AG04450 (cell line): ENCODE data around the gene KCND3. TPM values are rescaled to one million over a fixed set of nuclear protein-coding genes. Genes with fewer than 3 reads are reported as not detected.

Source experiments
- CTCF ChIA-PET: fragments of 300-600, 350-600 bp; formaldehyde crosslinking; extraction: SDS; loops from one replicate; lab custom pipeline; 2022; ENCODE audit warnings: antibody characterized with exemption, inconsistent platforms; lab: Charles Lee
- POLR2A ChIA-PET: fragments of 350-600 bp; formaldehyde crosslinking; extraction: SDS; loops from one replicate; lab custom pipeline; 2021; ENCODE audit warnings: antibody characterized with exemption, inconsistent platforms; lab: Yijun Ruan, JAX
- DNase-seq: peaks from one replicate; pipeline ENCODE4 v3.0.0-alpha.2; 2011; ENCODE audit warnings: low read depth, low spot score
- H3K27ac ChIP-seq: one replicate; pipeline ENCODE4 v1.5.1; 2012; ENCODE audit warnings: low read depth, low read length, control low read depth
- H3K27me3 ChIP-seq: one replicate; pipeline ENCODE4 v1.6.0; 2012; ENCODE audit warnings: low read length; ENCODE audit not compliant: control insufficient read depth, insufficient read depth
- H3K4me3 ChIP-seq: 2 replicates; pipeline ENCODE4 v1.5.1; 2011; ENCODE audit warnings: mild to moderate bottlenecking, low read depth, low read length, control low read depth
- H3K9me3 ChIP-seq: 2 replicates; pipeline ENCODE4 v1.5.1; 2012; ENCODE audit warnings: low read length; ENCODE audit not compliant: control insufficient read depth, insufficient read depth
- polyA plus RNA-seq: library from polyadenylated mRNA; depleted of rRNA; stranded (reverse); fragments of >200 nt; gene quantifications from 2 replicates; pipeline ENCODE4 v1.2.3, GENCODE V29; 2011
- TF ChIP-seq, protein P1 (sequence below): IDR thresholded peaks from 2 replicates; pipeline ENCODE4 v1.5.1; 2011; ENCODE audit warnings: low read depth, low read length, control low read depth, inconsistent platforms

The KCND3 gene
- polyA plus RNA-seq, 1 experiment: 0.02 TPM

DNA sequence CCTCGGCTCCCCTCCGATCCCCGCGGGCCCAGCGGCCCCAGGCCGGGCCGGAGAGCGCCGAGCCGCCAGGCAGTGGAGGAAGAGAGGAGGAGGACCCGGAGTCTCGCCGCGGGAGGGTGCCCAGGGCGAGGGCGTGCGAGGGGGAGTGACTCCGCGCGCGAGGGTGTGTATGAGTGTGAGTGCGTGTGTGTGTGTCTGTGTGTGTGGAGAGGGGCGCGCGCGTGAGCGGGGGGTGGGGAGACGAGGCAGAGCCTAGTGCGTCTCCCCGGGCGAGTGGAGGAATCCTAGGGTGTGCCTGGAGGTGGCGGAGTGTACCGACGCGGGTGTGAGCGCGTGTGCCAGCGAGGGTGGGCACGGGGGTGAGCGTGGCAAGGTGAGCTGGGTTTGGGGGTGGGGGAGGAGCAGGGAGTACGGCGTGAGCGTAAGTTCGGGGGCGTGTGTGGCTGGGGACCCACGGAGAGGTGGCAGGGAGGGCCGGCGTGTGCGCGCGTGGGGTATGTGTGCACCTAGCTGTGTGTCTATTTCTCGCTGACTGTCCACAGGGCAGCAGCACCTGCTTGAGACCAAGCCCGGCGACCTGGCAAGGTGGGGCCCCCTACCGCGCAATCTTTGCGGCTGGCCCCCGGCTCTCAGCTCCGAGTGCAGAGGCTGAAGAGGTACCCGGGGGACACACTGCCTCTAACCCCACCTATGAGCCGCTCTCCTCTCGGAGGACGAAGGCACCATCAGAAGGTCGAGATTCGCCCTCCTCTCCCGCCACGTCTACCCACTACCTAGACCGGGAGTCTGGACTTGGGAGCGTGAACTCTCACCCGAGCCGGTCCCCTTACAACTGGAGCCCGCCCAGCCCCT lies 784 bp upstream of the KCND3 start:
- TF ChIP-seq, protein P1, sequence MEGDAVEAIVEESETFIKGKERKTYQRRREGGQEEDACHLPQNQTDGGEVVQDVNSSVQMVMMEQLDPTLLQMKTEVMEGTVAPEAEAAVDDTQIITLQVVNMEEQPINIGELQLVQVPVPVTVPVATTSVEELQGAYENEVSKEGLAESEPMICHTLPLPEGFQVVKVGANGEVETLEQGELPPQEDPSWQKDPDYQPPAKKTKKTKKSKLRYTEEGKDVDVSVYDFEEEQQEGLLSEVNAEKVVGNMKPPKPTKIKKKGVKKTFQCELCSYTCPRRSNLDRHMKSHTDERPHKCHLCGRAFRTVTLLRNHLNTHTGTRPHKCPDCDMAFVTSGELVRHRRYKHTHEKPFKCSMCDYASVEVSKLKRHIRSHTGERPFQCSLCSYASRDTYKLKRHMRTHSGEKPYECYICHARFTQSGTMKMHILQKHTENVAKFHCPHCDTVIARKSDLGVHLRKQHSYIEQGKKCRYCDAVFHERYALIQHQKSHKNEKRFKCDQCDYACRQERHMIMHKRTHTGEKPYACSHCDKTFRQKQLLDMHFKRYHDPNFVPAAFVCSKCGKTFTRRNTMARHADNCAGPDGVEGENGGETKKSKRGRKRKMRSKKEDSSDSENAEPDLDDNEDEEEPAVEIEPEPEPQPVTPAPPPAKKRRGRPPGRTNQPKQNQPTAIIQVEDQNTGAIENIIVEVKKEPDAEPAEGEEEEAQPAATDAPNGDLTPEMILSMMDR: no peak
- CTCF ChIA-PET: no interaction called here
- DNase-seq: no peak

DNA sequence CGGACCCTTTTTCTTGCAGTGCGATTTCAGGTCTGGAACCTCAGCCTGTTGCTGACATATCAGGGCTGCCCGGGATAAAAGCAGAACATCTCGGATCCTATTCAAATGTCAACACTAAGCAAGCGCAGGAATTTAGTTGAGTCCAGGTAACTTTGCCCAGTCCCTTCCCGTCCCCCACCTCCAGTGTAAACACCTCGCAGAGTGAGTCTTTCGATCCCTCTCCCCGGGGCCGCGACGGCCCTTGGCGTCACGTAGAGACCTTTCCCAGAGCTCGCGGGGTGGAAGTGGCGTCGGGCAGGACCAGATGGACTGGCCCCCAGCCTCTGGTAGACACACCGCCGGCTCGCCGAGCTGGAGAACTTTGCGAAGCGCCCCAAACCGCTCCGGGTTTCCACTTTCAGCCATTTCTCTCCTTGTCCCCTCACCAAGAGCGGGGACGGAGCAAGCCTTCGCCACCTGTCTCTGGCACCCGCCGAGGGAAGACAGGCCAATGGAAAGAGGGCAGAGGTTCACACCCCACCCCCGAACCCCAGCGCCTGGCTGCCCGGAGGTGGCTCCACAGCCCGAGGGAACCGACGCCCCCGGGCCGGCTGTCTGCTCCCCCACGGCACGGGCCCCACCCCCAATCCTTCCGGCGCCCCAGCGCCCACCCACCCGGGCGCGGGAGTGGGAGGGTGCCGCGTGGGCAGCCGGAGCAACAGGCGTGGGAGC lies 570 bp downstream of the KCND3 start:
- Histone ChIP-seq H3K9me3 (peaks cover 4% of the 10 kb centered on the region; the same call in 1 of the 2 replicates), H3K27ac (no peak overlapping the region), H3K4me3 (no peak overlapping the region), H3K27me3 (peaks cover 66% of the 10 kb centered on the region)
- ChIA-PET CTCF (no interaction called here), POLR2A (no interaction called here)
- TF ChIP-seq, protein P1: no peak
- DNase-seq: no peak

More for the DNA sequence above, 784 bp upstream of the KCND3 start:
- Histone ChIP-seq H3K27ac (no peak overlapping the region), H3K27me3 (peaks cover 65% of the 10 kb centered on the region), H3K9me3 (peaks cover 4% of the 10 kb centered on the region; the same call in 1 of the 2 replicates), H3K4me3 (peak overlapping the region; percentile 32; the same call in 1 of the 2 replicates)
- POLR2A ChIA-PET: no interaction called here

DNA sequence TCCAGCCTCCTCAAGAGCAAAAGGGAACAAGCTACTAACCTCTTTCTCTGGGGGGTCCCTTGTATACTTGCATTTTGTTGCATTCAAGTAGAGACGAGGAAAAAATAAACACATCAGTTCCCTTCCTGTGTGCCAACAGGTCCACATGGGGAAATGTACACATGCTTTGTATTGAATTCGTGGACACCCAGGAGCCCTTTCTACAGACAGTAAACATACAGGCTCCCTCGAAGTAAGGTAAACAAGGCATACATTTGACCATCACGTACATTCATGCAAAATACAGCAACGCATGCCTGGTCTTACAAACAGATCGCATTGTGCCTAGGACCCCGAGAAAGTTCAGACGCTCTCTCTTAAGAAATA lies 1.1 kb downstream of the KCND3 start:
- CTCF ChIA-PET: no interaction called here

DNA sequence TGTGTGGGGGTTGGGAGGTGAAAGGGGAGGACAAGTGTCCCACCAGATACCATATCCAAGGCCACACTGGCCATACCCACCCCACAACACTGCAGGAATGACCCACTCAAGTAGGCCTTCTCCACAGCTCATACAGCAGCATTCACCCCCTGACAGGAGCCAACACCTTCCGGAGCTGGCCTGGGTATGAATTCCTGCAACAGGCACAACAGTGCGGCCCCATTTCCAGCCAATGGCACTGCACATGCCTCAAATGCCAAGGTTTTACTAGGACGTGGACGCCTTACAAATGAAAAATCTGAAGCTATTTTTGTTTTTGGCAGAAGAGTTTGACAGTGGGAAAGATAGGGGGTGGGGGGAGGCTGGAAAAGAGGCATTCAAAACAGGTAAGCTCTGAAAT lies 2.0 kb downstream of the KCND3 start:
- peaks cover 4% of the 10 kb centered on the region; the same call in 1 of the 2 replicates for H3K9me3 ChIP-seq
- peaks cover 54% of the 10 kb centered on the region for H3K27me3 ChIP-seq
- DNase-seq: no peak
- TF ChIP-seq, protein P1: no peak
- H3K4me3 ChIP-seq: no peak overlapping the region
- ChIA-PET POLR2A (no interaction called here), CTCF (no interaction called here)
- H3K27ac ChIP-seq: no peak overlapping the region

More for the DNA sequence above, 1.1 kb downstream of the KCND3 start:
- POLR2A ChIA-PET: no interaction called here
- TF ChIP-seq, protein P1: no peak
- H3K4me3 ChIP-seq: no peak overlapping the region
- H3K27ac ChIP-seq: no peak overlapping the region
- H3K9me3 ChIP-seq: peaks cover 4% of the 10 kb centered on the region; the same call in 1 of the 2 replicates
- no peak for DNase-seq
- peaks cover 61% of the 10 kb centered on the region for H3K27me3 ChIP-seq

DNA sequence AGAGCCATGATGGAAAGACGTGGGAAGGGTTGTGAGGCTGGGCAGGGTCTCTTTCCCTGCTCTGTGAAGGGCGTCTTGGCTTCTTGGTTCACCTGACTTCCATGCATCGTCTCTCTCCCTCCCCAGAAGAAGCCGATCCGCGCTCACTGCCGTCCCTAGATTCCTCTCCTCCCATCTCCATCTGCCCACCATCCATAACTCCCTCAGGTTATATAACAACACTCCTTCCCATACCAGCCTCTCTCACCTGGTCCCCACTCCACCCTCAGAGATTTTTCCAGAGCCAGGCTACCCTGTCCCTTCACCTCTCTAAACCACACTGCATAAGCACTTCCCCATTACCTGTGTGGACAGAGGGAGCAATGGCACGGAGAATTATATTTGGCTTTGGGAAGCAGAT lies 6.0 kb downstream of the KCND3 start:
- no peak overlapping the region for H3K4me3 ChIP-seq
- ChIA-PET CTCF (no interaction called here), POLR2A (no interaction called here)
- H3K27me3 ChIP-seq: peaks cover 20% of the 10 kb centered on the region
- no peak for DNase-seq
- H3K9me3 ChIP-seq: peaks cover 6% of the 10 kb centered on the region; the same call in 1 of the 2 replicates
- no peak overlapping the region for H3K27ac ChIP-seq
- TF ChIP-seq, protein P1: no peak
